ENCODE results near the gene HESX1. TPM values are rescaled to one million over a fixed set of nuclear protein-coding genes. Genes with fewer than 3 reads are reported as not detected.

The HESX1 gene
- total and polyA plus RNA-seq, 2 of the 4 experiments (the other 2 are of a cell fraction), result 0.36 to 0.82 TPM

GRCh38 chr3:57170946-57171345, 28.8 kb downstream of the HESX1 start:
- ATAC-seq (ENCODE audit: low read depth) (no peak), DNase-seq (no peak)
- Histone ChIP-seq H3K79me1 (ENCODE audit: low read depth in 1 of 2, low read length in 2 of 2) (no peaks in the 10 kb centered on the region), H3K27ac (ENCODE audit: insufficient read depth, low read length) (no peak overlapping the region), H3K9ac (ENCODE audit: low read depth, low read length) (no peak overlapping the region), H3K14ac (replicated peaks; ENCODE audit: low read depth, low read length) (no peak overlapping the region), H2BK5ac (ENCODE audit: low read depth, low read length, poor library complexity, severe bottlenecking) (no peak overlapping the region), H3K9me3 (ENCODE audit: control insufficient read depth, insufficient read depth, low read length) (no peaks in the 10 kb centered on the region), H3K56ac (ENCODE audit: extremely low read depth, insufficient read depth, low read length) (no peak overlapping the region), H3K4ac (ENCODE audit: low read depth, low read length) (no peak overlapping the region), H3K23ac (ENCODE audit: low read depth, low read length) (no peak overlapping the region), H3K4me1 (ENCODE audit: control insufficient read depth, insufficient read depth, low read length) (peaks cover 3% of the 10 kb centered on the region; the same call in 1 of the 2 replicates), H2BK15ac (ENCODE audit: low read depth, low read length) (no peak overlapping the region), H3K4me2 (ENCODE audit: low read depth, low read length) (no peak overlapping the region), H3K9me1 (ENCODE audit: insufficient read depth, low read length) (no peaks in the 10 kb centered on the region), H2BK120ac (ENCODE audit: low read depth, low read length) (no peak overlapping the region), H3K4me3 (ENCODE audit: insufficient read depth, low read depth, low read length) (no peak overlapping the region), H2AFZ (replicated peaks; ENCODE audit: low read length, poor library complexity) (no peak overlapping the region), H2AK9ac (replicated peaks; ENCODE audit: low read depth, low read length, poor library complexity) (no peak overlapping the region), H3K18ac (ENCODE audit: low read depth, low read length) (no peak overlapping the region), H3K36me3 (ENCODE audit: control insufficient read depth, insufficient read depth, low read length) (no peaks in the 10 kb centered on the region), H2BK20ac (ENCODE audit: low read depth, low read length) (no peak overlapping the region), H4K20me1 (ENCODE audit: insufficient read depth, low read length) (no peaks in the 10 kb centered on the region), H4K8ac (ENCODE audit: low read depth in 2 of 2, low read length in 2 of 2) (no peak overlapping the region), H4K91ac (ENCODE audit: insufficient read depth, low read depth, low read length) (no peak overlapping the region), H2AK5ac (ENCODE audit: low read depth, low read length) (no peak overlapping the region), H3K27me3 (ENCODE audit: control insufficient read depth, insufficient read depth, low read length) (peaks cover 22% of the 10 kb centered on the region), H4K5ac (ENCODE audit: low read depth, low read length) (no peak overlapping the region)
- ChIA-PET CTCF (interaction anchor here (0.6 to 1.4 kb wide), 3 partner anchors 59 to 176 kb away, joined by 3 read pairs; no protein-coding TSS in a partner anchor), POLR2A (ENCODE audit: unreplicated experiment) (interaction anchor here (0.7 kb wide), 1 partner anchor 17 kb away, joined by 3 read pairs; no protein-coding TSS in a partner anchor)
- dilution Hi-C loops (cut with HindIII; ENCODE audit: low sequenced_read_pairs, unreplicated experiment), result no loop called here
- BruUV-seq (replicated peaks), result no TSS peak
- in situ Hi-C loops (cut with MboI; ENCODE audit: low sequenced_read_pairs), result loop anchor here (25.0 kb wide), 1 partner anchor 391 kb away; the partner anchor contains the start of gene PDE12
- WGBS, 2 experiments (ENCODE audit: extremely low coverage in 2 of 2, insufficient read length in 1 of 2), result no CpG with 5 or more reads among the region's 1 CpG
- intact Hi-C loops (cut with micrococcal nuclease), result loop anchor here (2.0 to 10.0 kb wide), 6 partner anchors 56 to 681 kb away; partner anchors contain the start of genes APPL1 and PDE12
- TF ChIP-seq RAD21 (IDR thresholded peaks at IDR 0.05; ENCODE audit: low read length), result no peak
- no peak for TF ChIP-seq POLR2A (IDR thresholded peaks at IDR 0.05; ENCODE audit: low read depth, low read length)
- no peak for TF ChIP-seq BHLHE40 (IDR thresholded peaks at IDR 0.05; ENCODE audit: low read depth, low read length)
- TF ChIP-seq CEBPB (IDR thresholded peaks at IDR 0.05; ENCODE audit: low read depth, low read length), result no peak
- TF ChIP-seq CTCF (conservative IDR thresholded peaks at IDR 0.05; ENCODE audit: low read depth, low read length), result no peak
- no peak for TF ChIP-seq MXI1 (IDR thresholded peaks at IDR 0.05; ENCODE audit: borderline replicate concordance, low read depth, low read length)
- TF ChIP-seq SMC3 (IDR thresholded peaks at IDR 0.05; ENCODE audit: low read depth, low read length), result no peak
- TF ChIP-seq FOS (IDR thresholded peaks at IDR 0.05; ENCODE audit: low read depth, low read length), result no peak
- TF ChIP-seq USF2 (IDR thresholded peaks at IDR 0.05; ENCODE audit: low read depth, low read length), result no peak
- TF ChIP-seq CHD1 (IDR thresholded peaks at IDR 0.05; ENCODE audit: low read depth, low read length), result no peak
- TF ChIP-seq RCOR1 (IDR thresholded peaks at IDR 0.05; ENCODE audit: insufficient replicate concordance, low read length), result no peak
- TF ChIP-seq ELK1 (IDR thresholded peaks at IDR 0.05; ENCODE audit: borderline replicate concordance, low read depth, low read length), result no peak
- no peak for TF ChIP-seq MAFK (IDR thresholded peaks at IDR 0.05; ENCODE audit: low read depth, low read length)
- no peak for TF ChIP-seq NFE2L2 (IDR thresholded peaks at IDR 0.05; ENCODE audit: low read depth, low read length)
- TF ChIP-seq RFX5 (IDR thresholded peaks at IDR 0.05; ENCODE audit: low read depth, low read length), result no peak

Data from IMR-90 (cell line).